SK-N-SH treated with all-trans-retinoic acid at 6 μM for 48 hours (cell line): ENCODE results near the gene CDPF1.

Source experiments
- RARB ChIP-seq: fragments of 250-450 bp; sonication (Bioruptor Pico); IDR thresholded peaks from 2 replicates; pipeline ENCODE4 v1.8.0; 2021; ENCODE audit warnings: mild to moderate bottlenecking, moderate library complexity
- TF ChIP-seq, protein P1 (sequence below): fragments of 250-450 bp; sonication (Bioruptor Pico); IDR thresholded peaks from 2 replicates; pipeline ENCODE4 v1.8.0; 2020; ENCODE audit warnings: mild to moderate bottlenecking, moderate library complexity, borderline replicate concordance
- TF ChIP-seq, protein P2 (sequence below): fragments of 250-450 bp; sonication (Bioruptor Pico); IDR thresholded peaks from 2 replicates; pipeline ENCODE4 v1.5.1; 2020; ENCODE audit warnings: low read depth, mild to moderate bottlenecking, moderate library complexity

- TF ChIP-seq RARB (CRISPR knock-in tag) = no peak
- TF ChIP-seq, protein P1, sequence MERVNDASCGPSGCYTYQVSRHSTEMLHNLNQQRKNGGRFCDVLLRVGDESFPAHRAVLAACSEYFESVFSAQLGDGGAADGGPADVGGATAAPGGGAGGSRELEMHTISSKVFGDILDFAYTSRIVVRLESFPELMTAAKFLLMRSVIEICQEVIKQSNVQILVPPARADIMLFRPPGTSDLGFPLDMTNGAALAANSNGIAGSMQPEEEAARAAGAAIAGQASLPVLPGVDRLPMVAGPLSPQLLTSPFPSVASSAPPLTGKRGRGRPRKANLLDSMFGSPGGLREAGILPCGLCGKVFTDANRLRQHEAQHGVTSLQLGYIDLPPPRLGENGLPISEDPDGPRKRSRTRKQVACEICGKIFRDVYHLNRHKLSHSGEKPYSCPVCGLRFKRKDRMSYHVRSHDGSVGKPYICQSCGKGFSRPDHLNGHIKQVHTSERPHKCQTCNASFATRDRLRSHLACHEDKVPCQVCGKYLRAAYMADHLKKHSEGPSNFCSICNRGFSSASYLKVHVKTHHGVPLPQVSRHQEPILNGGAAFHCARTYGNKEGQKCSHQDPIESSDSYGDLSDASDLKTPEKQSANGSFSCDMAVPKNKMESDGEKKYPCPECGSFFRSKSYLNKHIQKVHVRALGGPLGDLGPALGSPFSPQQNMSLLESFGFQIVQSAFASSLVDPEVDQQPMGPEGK (CRISPR knock-in tag) = no peak
- TF ChIP-seq, protein P2, sequence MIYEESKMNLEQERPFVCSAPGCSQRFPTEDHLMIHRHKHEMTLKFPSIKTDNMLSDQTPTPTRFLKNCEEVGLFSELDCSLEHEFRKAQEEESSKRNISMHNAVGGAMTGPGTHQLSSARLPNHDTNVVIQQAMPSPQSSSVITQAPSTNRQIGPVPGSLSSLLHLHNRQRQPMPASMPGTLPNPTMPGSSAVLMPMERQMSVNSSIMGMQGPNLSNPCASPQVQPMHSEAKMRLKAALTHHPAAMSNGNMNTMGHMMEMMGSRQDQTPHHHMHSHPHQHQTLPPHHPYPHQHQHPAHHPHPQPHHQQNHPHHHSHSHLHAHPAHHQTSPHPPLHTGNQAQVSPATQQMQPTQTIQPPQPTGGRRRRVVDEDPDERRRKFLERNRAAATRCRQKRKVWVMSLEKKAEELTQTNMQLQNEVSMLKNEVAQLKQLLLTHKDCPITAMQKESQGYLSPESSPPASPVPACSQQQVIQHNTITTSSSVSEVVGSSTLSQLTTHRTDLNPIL = no peak
Observed at GRCh38 chr22:46224044-46224897, 25.8 kb downstream of the CDPF1 start.
